ENCODE data around the gene CD4.

The CD4 gene

GRCh38 chr12:6828781-6829535, 39.6 kb downstream of the CD4 start:
- DNase-seq (ENCODE audit: low read depth in 2 of 2): no peak

GRCh38 chr12:6829536-6830220, 40.4 kb downstream of the CD4 start:
- DNase-seq (ENCODE audit: low read depth in 2 of 2): no peak

- DNase-seq (ENCODE audit: low read depth in 2 of 2): no peak
Observed at GRCh38 chr12:6830286-6830890, 41.1 kb downstream of the CD4 start.

GRCh38 chr12:6830999-6831398, 41.7 kb downstream of the CD4 start:
- no peak for DNase-seq (ENCODE audit: low read depth in 2 of 2)

- DNase-seq (ENCODE audit: low read depth in 2 of 2): no peak
Observed at GRCh38 chr12:6831450-6831995, 42.2 kb downstream of the CD4 start.

GRCh38 chr12:6832125-6832524, 42.8 kb downstream of the CD4 start:
- no peak for DNase-seq (ENCODE audit: low read depth in 2 of 2)

DNA sequence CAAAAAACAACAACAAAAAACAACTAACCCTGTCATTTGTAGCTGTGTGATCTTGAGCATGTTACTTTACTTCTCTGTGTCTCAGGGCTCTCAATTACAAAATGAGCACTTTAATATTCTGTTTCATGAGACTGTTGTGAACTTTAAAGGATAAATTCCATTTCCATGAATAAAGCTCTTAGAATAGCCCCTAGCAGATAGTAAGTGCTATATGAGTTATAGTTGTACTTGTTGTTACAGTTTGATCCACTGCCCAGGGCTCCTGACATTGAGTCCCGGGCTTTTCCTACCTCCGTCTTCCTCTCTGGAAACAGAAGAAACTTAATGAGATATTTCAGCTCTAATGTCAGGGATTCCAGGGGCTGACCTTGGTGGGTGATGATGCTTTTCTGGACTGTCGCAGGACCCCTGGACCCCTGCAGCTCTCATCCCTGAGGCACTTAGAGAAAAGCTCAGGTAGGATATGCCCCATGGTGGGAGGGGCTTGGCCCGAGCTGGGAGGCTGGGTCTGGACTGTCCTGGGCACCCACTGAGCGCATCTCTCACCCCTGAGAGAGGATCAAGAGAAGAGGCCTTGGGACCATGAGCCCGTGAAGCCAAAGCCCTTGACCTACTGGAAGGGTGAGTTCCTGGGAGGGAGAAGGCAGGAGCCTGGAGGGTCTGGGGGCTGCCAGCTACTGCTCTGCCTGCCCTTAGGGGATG, 44.0 kb downstream of the CD4 start:
- DNase-seq (ENCODE audit: low read depth in 2 of 2): no peak

DNA sequence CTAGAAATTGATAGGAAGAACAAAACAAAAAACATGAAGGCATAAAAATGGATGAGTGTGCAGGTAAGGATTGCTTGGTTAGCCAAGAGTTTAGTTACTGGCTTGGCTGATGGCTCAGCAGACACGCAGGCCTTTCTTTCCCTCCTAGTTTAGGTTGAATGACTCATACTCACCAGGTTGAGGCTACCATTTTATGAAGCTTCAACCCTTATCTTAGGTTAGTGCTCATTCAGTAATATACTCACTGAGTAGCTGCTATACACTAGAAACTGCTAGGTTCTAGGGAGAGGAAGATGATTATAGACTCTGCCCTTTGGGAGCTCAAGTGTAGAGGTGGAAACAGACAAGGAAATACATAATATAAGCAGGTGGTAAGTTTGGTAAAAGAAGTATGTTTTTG, 44.9 kb downstream of the CD4 start:
- DNase-seq (ENCODE audit: low read depth in 2 of 2): no peak

DNA sequence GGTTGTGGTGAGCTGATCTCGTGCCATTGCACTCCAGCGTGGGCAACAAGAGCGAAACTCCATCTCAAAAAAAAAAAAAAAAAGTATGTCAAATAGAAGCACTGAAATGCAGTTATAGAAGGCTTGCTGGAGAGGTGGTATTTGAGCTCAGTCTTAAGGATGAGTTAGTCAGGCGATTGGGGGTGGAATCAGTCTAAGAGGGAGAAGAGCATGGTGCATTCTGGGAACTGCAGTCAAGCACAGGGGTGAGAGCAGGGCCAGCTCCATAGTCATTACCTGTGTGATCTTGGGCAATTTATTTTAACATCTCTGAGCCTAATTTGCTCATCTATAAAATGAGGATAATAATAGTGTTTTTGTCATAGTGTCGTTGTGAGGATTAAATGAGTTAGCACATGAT, 45.5 kb downstream of the CD4 start:
- no peak for DNase-seq (ENCODE audit: low read depth in 2 of 2)

DNA sequence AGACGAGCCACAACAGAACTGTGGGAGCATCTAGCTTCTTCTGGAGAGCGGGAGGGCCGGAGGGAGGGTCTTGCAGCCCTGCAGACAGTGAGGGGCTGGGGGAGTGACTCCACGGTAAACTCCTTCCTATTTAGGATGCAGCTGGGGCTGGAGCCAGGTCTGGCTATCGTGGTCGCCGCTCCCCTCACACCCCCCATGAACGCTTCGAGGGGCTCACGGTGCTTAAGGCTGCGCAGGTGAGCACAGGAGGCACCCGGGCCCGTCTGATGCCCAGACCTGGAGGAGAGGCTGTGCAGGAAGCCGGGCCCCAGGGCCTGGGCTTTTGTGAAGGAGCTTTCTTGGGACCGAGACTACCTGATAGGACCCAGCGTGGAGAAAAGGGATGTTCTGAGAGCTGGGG, 47.5 kb downstream of the CD4 start:
- DNase-seq (ENCODE audit: low read depth in 2 of 2): no peak

DNA sequence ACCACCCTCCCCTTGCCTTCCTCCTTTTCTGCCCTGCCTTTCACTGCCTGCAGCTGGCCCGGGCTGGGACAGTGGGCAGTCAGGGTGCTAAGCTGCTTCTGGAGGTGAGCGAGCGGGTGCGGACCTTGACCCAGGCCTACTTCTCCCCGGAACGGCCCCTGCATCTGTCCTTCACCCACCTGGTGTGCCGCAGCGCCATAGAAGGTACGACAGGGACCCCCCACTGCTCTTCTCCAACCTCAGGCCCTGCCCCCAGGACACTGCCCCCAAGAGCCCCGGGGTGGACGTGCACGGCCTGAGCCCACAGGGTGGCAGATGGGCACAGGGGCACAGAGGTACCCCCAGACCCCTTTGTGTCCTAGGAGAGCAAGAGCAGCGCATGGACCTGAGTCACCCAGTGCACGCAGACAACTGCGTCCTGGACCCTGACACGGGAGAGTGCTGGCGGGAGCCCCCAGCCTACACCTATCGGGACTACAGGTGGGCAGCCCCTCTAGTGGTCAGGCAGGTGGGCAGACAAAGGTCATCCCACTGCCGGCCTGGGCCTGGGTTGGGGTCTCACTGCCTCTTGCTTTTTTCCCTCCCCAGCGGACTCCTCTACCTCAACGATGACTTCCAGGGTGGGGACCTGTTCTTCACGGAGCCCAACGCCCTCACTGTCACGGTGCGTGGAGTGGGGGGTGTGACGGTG, 48.2 kb downstream of the CD4 start:
- DNase-seq (ENCODE audit: low read depth in 2 of 2): no peak

- no peak for DNase-seq (ENCODE audit: low read depth in 2 of 2)
Observed at GRCh38 chr12:6838854-6839253, 49.5 kb downstream of the CD4 start.

DNA sequence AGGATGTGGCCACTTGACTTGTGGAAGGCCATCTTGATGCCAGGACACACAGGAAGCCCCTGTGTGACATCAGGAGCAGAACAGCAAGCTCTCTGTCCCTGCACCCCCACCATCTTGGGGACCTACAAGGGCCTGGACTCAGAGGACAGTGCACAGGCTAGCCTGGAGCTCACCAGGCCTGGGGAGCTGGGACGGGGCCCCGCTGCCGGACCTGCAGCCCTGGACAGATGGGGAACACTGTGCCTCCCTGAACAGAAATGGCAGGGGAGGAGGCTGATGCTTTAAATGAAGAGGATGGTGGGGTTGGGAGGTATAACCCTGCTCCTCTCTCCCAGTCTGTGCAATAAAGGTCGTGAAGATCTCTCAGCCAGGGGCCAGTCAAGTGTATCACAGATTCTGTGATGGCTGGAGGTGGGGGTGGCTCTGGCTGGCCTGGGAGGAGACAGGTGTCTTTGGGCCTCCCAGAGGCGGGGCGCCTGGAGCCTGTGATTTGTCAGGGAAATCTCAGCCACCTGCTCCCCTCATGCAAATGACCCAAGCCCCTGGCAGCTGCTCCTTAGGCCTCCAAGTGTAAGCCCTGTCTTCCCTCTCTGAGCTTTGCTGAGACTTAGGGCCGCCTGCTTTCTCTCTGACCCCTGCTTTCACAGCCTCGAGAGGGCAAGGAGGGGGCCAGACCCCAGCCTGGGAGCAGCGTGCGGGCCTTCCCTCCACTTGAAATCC, 50.3 kb downstream of the CD4 start:
- no peak for DNase-seq (ENCODE audit: low read depth in 2 of 2)

DNA sequence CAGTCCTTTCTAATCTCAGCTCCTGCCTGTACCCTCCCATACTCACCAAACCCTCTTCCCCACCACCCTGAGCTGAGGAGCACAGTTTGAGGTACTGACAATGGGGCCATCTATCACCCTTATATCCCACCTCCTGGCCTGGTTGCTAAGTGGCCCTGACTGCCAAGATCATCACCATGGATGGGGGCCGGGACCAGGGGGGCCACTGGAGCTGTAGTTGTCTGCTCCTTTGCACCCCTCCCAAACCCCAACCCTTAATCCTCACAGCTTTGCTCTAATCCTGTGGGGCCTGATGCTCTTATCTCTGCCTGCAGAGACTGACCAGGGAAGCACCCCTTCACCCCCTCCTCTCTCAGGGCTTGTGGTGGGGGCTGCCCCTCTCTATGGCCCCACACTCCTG, 51.0 kb downstream of the CD4 start:
- no peak for DNase-seq (ENCODE audit: low read depth in 2 of 2)

GRCh38 chr12:6840761-6841515, 51.6 kb downstream of the CD4 start, which contains the start of gene GNB3:
GNB3 (plus strand) TSS chr12:6840925; CDS start chr12:6841288, 363 bp downstream.
- DNase-seq (ENCODE audit: low read depth in 2 of 2): no peak

DNA sequence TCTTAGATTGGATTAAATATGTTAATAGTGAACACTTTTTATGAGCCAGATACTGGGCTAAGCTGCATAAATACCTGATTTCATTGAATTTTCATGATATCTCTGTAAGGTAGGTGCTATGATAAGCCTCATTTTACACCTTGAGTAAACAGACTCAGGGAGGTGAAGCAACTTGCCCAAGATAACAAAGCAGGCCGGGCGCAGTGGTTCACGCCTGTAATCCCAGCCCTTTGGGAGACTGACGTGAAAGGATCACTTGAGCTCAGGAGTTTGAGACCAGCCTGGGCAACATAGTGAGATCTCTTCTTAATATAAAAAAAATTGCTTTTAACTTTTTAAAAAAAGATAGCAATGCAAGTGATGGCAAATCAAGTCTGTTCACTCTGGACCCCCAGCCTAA, 52.7 kb downstream of the CD4 start:
- no peak for DNase-seq (ENCODE audit: low read depth in 2 of 2)

GRCh38 chr12:6843118-6843902, 54.0 kb downstream of the CD4 start:
- DNase-seq (ENCODE audit: low read depth in 2 of 2): no peak

GRCh38 chr12:6845395-6845794, 56.1 kb downstream of the CD4 start:
- DNase-seq (ENCODE audit: low read depth in 2 of 2): no peak

DNA sequence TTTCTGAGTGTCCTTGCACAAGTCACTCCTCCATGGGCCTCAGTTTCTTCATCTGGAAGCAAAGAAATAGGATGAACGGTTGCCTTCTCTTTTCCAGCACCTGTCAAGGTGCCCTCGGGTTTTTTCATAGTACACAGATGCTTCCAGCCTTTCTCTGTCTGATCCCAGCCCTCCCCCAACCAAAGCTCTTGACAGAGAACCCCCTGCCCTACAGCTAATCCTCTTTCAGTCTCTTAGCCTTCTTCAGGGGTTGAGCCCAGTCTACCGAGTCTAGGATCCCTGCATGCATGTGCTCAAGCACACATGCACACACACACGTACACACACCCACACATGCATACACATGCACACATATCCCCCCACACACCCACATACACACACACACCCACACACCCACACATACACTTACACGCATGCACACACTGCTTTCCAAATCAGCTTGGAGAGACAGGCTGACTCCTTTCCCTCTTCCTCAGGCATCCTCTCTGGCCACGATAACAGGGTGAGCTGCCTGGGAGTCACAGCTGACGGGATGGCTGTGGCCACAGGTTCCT, 57.1 kb downstream of the CD4 start:
- no peak for DNase-seq (ENCODE audit: low read depth in 2 of 2)

All from activated CD4-positive, alpha-beta T cell treated with anti-CD3 and anti-CD28 coated beads for 24 hours (primary cell).